GM12878 (cell line): ENCODE results near the gene SRGAP2C. TPM values are rescaled to one million over a fixed set of nuclear protein-coding genes. Genes with fewer than 3 reads are reported as not detected.
"Not testable (repeated sequence)": the region's sequence is repeated elsewhere in the genome, so short reads cannot be mapped to it uniquely, and the experiment has no call there.

Experiments used
- ATAC-seq: fragments of 200-7000 bp; cut with Tn5 transposase; 3 replicates; pipeline ENCODE4 v1.9.1; 2020; ENCODE audit warnings: mild to moderate bottlenecking, moderate library complexity
- BruUV-seq: library from RNA; stranded (reverse); fragments of 400-500 nt; replicated peaks from 2 replicates; lab custom pipeline; 2021; lab: Mats Ljungman, UMichigan
- CTCF ChIA-PET: fragments of 300-600 bp; sonication (Branson Sonifier 250); formaldehyde crosslinking; extraction: SDS; loops from one replicate; lab custom pipeline; 2021; ENCODE audit warnings: inconsistent platforms; lab: Yijun Ruan, JAX
- POLR2A ChIA-PET: fragments of 350-600 bp; formaldehyde crosslinking; extraction: SDS; loops from one replicate; lab custom pipeline; 2021; ENCODE audit warnings: inconsistent platforms; lab: Charles Lee
- RAD21 ChIA-PET: fragments of 300-600 bp; sonication (Branson Sonifier 250); formaldehyde crosslinking; loops from one replicate; lab custom pipeline; 2023; ENCODE audit warnings: antibody characterized with exemption; ENCODE audit not compliant: unreplicated experiment; lab: Charles Lee
- SMC1A ChIA-PET: fragments of 300-600 bp; sonication (Branson Sonifier 250); formaldehyde crosslinking; loops from one replicate; lab custom pipeline; 2023; ENCODE audit not compliant: unreplicated experiment, uncharacterized antibody; lab: Charles Lee
- DNase-seq: peaks from one replicate; pipeline ENCODE4 v3.0.0-alpha.2; 2011; ENCODE audit warnings: low read depth, low spot score
- FAIRE-seq: peaks from 3 replicates; lab custom pipeline; 2011; peaks lifted over from hg19 to GRCh38; lab: Jason Lieb, UNC
- H2AFZ ChIP-seq: 2 replicates; pipeline ENCODE4 v1.6.0; 2011; ENCODE audit warnings: low read depth, low read length, control low read depth; ENCODE audit not compliant: control insufficient read depth
- H3K27ac ChIP-seq: 2 replicates; pipeline ENCODE4 v1.5.1; 2011; ENCODE audit warnings: control low read depth; ENCODE audit not compliant: control insufficient read depth, insufficient read depth
- H3K27me3 ChIP-seq, 2 experiments: replicated peaks in 1 of 2; 2 replicates each; pipeline versions ENCODE4 v1.6.0 to v1.6.1; 2011; ENCODE audit warnings: low read length in 1 of 2; ENCODE audit not compliant: control insufficient read depth in 2 of 2, insufficient read depth in 2 of 2
- H3K36me3 ChIP-seq, 2 experiments: 2 replicates each; pipeline ENCODE4 v1.5.1; 2011; ENCODE audit warnings: low read length in 1 of 2; ENCODE audit not compliant: control insufficient read depth in 2 of 2, insufficient read depth in 2 of 2
- H3K4me1 ChIP-seq: 2 replicates; pipeline ENCODE4 v1.6.1; 2011; ENCODE audit warnings: mild to moderate bottlenecking, low read length, moderate library complexity, mixed read lengths; ENCODE audit not compliant: control insufficient read depth, insufficient read depth
- H3K4me2 ChIP-seq: 2 replicates; pipeline ENCODE4 v1.6.0; 2011; ENCODE audit warnings: control low read depth; ENCODE audit not compliant: control insufficient read depth, insufficient read depth
- H3K4me3 ChIP-seq: fragments of 200-600 bp; sonication (generic); 2 replicates; pipeline ENCODE4 v1.5.1; 2016
- H3K79me2 ChIP-seq: 2 replicates; pipeline ENCODE4 v1.6.0; 2011; ENCODE audit warnings: low read length; ENCODE audit not compliant: control insufficient read depth, insufficient read depth
- H3K9ac ChIP-seq: 2 replicates; pipeline ENCODE4 v1.8.0; 2011; ENCODE audit warnings: low read length, control low read depth, mixed read lengths; ENCODE audit not compliant: control insufficient read depth, insufficient read depth
- H3K9me3 ChIP-seq: replicated peaks from 3 replicates; pipeline ENCODE4 v1.5.1; 2011; ENCODE audit warnings: mild to moderate bottlenecking, low read length; ENCODE audit not compliant: control insufficient read depth, insufficient read depth
- H4K20me1 ChIP-seq: 2 replicates; pipeline ENCODE4 v1.6.0; 2011; ENCODE audit not compliant: control insufficient read depth, insufficient read depth
- WGBS: methylation state at CpG from one replicate; pipeline ENCODE4 v1.1.6; 2016; ENCODE audit warnings: low lambda C conversion rate; ENCODE audit not compliant: insufficient replicate concordance, insufficient coverage; ENCODE audit errors: missing lambda C conversion rate; 5-methylcytosine and 5-hydroxymethylcytosine counted together
- in situ Hi-C: fragments of 300-500 bp; cut with MboI; formaldehyde crosslinking; loops from 9 replicates; pipeline ENCODE4 v1.14.3; 2018; ENCODE audit warnings: mixed read lengths
- intact Hi-C: fragments of 100-400 bp; cut with micrococcal nuclease; formaldehyde crosslinking; loops from one replicate; pipeline ENCODE4 v1.14.2; 2022; ENCODE audit not compliant: unreplicated experiment
- polyA plus RNA-seq, 11 experiments: library from polyadenylated mRNA; depleted of rRNA in 4 of 11; unstranded in 6 of 11; stranded (reverse) in 5 of 11; fragments of >200 nt; fragmentation: Nextera tagmentation in 4 of 11; fragmentation: Illumina TruSeq in 1 of 11; extraction: Ambion mirVana in 4 of 11; extraction: Trizol in 1 of 11; gene quantifications; 1 replicate in 1 of 11; 2 replicates in 10 of 11; pipeline versions ENCODE4 v1.2.1 to v1.2.3, GENCODE V29; 2011 to 2016; ENCODE audit warnings: inconsistent platforms in 2 of 11, missing spikeins in 2 of 11, low read depth in 1 of 11
- total RNA-seq, 4 experiments: library from RNA; depleted of rRNA in 3 of 4; stranded (reverse); fragments of >200 nt in 3 of 4; fragmentation: Illumina TruSeq in 1 of 4; extraction: Trizol in 1 of 4; gene quantifications; 2 replicates each; pipeline versions ENCODE4 v1.2.1 to v1.2.3, GENCODE V29; 2013 to 2021

Gene SRGAP2C
- total and polyA plus RNA-seq, 10 of the 15 experiments (the other 5 are each of a cell fraction or from before 2014, with no cell fraction given), result 0.82 to 7.6 (median 2.3) TPM

DNA sequence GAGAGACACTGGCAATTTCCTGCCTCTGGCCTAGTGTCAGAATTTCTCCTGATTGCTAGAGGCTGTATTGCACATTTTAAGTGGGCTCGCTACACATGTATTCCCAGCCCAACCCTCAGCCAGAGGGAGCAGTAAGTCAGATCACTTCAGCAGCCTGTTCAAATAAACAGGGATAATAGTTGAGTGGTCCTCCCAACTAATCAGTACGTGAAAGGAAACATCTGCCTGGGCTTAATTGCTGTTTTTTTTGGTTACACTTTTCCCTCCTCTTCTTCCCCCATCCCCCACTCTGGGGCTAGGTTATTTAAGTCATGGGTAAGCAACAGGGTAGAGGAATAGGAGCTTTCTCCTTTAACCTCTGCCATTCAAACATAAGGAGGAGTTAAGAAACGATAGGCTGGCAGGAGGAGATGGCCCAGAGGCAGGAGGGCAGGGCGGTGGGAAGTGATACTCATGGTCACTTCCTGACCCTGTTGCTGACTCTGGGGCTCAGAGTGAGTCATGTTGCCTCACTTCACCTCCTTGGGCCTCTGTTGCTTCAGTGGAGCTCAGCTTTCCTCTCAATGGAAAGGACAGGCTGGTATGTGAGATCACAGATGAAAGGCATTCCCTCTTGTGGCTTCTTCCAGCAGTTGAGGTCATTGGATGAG lies 177.6 kb downstream of the SRGAP2C start:
- in situ Hi-C loops, H3K79me2 ChIP-seq, FAIRE-seq, CTCF ChIA-PET, H4K20me1 ChIP-seq, RAD21 ChIA-PET, H3K27me3 ChIP-seq, SMC1A ChIA-PET, POLR2A ChIA-PET, H3K9ac ChIP-seq, H2AFZ ChIP-seq, H3K9me3 ChIP-seq, H3K27ac ChIP-seq, H3K4me2 ChIP-seq, DNase-seq, H3K36me3 ChIP-seq, BruUV-seq, H3K4me1 ChIP-seq, H3K4me3 ChIP-seq, intact Hi-C loops: not testable (repeated sequence)
- WGBS, result 36% methylated on average over 3 of the region's 4 CpGs
- peak; percentile 38; the same call in 1 of the 3 replicates for ATAC-seq

DNA sequence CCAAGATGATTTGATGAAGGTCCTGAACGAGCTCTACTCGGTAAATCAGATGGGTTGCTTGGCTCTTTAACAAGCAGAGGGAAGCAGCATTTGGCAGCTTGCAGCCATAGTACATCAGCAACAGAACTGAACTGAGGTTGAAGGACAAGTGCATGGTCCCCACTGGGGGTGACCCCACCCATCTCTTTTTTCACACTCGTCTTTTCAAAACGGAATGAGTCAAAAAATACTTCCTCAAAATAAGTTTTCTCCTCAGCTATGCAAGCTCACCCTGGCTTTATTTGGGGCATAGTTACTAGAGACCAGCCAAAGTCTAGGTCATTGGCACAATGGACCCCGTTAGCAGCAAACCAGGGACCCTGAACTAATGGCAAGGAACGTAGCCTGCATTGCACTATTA lies 180.5 kb downstream of the SRGAP2C start:
- H3K4me3 ChIP-seq, H3K27ac ChIP-seq, H3K9ac ChIP-seq, H2AFZ ChIP-seq, intact Hi-C loops, FAIRE-seq, POLR2A ChIA-PET, BruUV-seq, ATAC-seq, H3K27me3 ChIP-seq, H4K20me1 ChIP-seq, H3K9me3 ChIP-seq, H3K4me2 ChIP-seq, in situ Hi-C loops, H3K79me2 ChIP-seq, H3K36me3 ChIP-seq, DNase-seq, RAD21 ChIA-PET, SMC1A ChIA-PET, CTCF ChIA-PET, H3K4me1 ChIP-seq: not testable (repeated sequence)
- 83% methylated on average over 2 of the region's 6 CpGs for WGBS

DNA sequence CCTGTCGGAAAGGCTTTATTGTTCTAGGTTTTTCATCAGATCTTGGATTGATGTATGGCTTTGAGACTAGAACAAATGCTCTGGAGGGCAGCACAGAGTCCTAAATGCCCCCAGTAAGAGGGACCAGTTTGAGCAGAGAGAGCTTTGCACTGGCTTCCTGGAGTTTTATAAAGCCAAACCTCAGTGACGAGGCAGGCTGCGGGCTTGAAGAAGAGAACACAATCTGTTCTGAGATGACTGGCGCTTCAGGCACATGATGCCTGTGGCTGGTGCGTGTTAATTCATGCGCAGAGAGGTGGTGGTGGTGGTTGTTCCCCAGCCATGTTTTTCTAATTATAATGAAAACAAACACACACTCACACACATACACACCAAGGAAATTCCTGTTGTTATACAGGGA lies 180.9 kb downstream of the SRGAP2C start:
- FAIRE-seq, H3K79me2 ChIP-seq, H3K4me3 ChIP-seq, ATAC-seq, H3K36me3 ChIP-seq, H3K9me3 ChIP-seq, H3K9ac ChIP-seq, H4K20me1 ChIP-seq, H2AFZ ChIP-seq, intact Hi-C loops, H3K27ac ChIP-seq, BruUV-seq, CTCF ChIA-PET, SMC1A ChIA-PET, H3K4me2 ChIP-seq, H3K27me3 ChIP-seq, POLR2A ChIA-PET, DNase-seq, RAD21 ChIA-PET, H3K4me1 ChIP-seq, in situ Hi-C loops: not testable (repeated sequence)
- 39% methylated on average over 2 of the region's 6 CpGs for WGBS

GRCh38 chr1:121366171-121366570 lies 181.4 kb downstream of the SRGAP2C start:
- H4K20me1 ChIP-seq, H3K27me3 ChIP-seq, SMC1A ChIA-PET, ATAC-seq, H3K4me3 ChIP-seq, H3K4me1 ChIP-seq, H3K9me3 ChIP-seq, H3K9ac ChIP-seq, RAD21 ChIA-PET, H2AFZ ChIP-seq, H3K4me2 ChIP-seq, H3K27ac ChIP-seq, CTCF ChIA-PET, H3K36me3 ChIP-seq, H3K79me2 ChIP-seq, BruUV-seq, DNase-seq, in situ Hi-C loops, FAIRE-seq, intact Hi-C loops, POLR2A ChIA-PET: not testable (repeated sequence)
- no CpG with 5 or more reads among the region's 3 CpGs for WGBS
